ENCODE measurements around the gene STX10.
A peak's percentile ranks its signal among the peaks of the same experiment; 100 is the strongest.
"Not testable (repeated sequence)": the region's sequence is repeated elsewhere in the genome, so short reads cannot be mapped to it uniquely, and the experiment has no call there.

The STX10 gene

GRCh38 chr19:13155472-13156359, 5.5 kb upstream of the STX10 start:
- DNase-seq (ENCODE audit: insufficient read length, low spot score) (peak; percentile 57), FAIRE-seq (no peak)

GRCh38 chr19:13154911-13155471, 4.8 kb upstream of the STX10 start:
- 0 out of 2 replicates have a peak, but pooled peaks have one; percentile 13 for TF ChIP-seq POLR2A (IDR thresholded peaks at IDR 0.05; ENCODE audit: low read depth, low read length)
- FAIRE-seq: no peak
- DNase-seq (ENCODE audit: insufficient read length, low spot score): peak; percentile 35

More at GRCh38 chr19:13155472-13156359, 5.5 kb upstream of the STX10 start:
- peak; percentile 23; the same call in 1 of the 2 replicates for TF ChIP-seq POLR2A (IDR thresholded peaks at IDR 0.05; ENCODE audit: low read depth, low read length)

GRCh38 chr19:13154241-13154778, 4.1 kb upstream of the STX10 start:
- no peak for DNase-seq (ENCODE audit: insufficient read length, low spot score)
- peak; percentile 47 for TF ChIP-seq POLR2A (IDR thresholded peaks at IDR 0.05; ENCODE audit: low read depth, low read length)
- FAIRE-seq: no peak

GRCh38 chr19:13153569-13154240, 3.5 kb upstream of the STX10 start:
- no peak for FAIRE-seq
- DNase-seq (ENCODE audit: insufficient read length, low spot score): no peak
- no peak; the same call in 1 of the 2 replicates for TF ChIP-seq POLR2A (IDR thresholded peaks at IDR 0.05; ENCODE audit: low read depth, low read length)

- TF ChIP-seq POLR2A (IDR thresholded peaks at IDR 0.05; ENCODE audit: low read depth, low read length): peak; percentile 100
- FAIRE-seq (no peak), DNase-seq (ENCODE audit: insufficient read length, low spot score) (peak; percentile 69)
These were observed 2.9 kb upstream of the STX10 start for GRCh38 chr19:13152974-13153568.

GRCh38 chr19:13152356-13152973, 2.3 kb upstream of the STX10 start:
- DNase-seq (ENCODE audit: insufficient read length, low spot score) (no peak), FAIRE-seq (no peak)
- TF ChIP-seq POLR2A (IDR thresholded peaks at IDR 0.05; ENCODE audit: low read depth, low read length): no peak

GRCh38 chr19:13151605-13152355, 1.6 kb upstream of the STX10 start:
- peak; percentile 89 for TF ChIP-seq POLR2A (IDR thresholded peaks at IDR 0.05; ENCODE audit: low read depth, low read length)
- DNase-seq (ENCODE audit: insufficient read length, low spot score) (peak; percentile 93), FAIRE-seq (no peak)

GRCh38 chr19:13150931-13151604, 893 bp upstream of the STX10 start:
- TF ChIP-seq POLR2A (IDR thresholded peaks at IDR 0.05; ENCODE audit: low read depth, low read length): peak; percentile 30; the same call in 1 of the 2 replicates
- DNase-seq (ENCODE audit: insufficient read length, low spot score) (no peak), FAIRE-seq (no peak)

GRCh38 chr19:13149628-13150186, 468 bp downstream of the STX10 start:
- TF ChIP-seq POLR2A (IDR thresholded peaks at IDR 0.05; ENCODE audit: low read depth, low read length): 0 out of 2 replicates have a peak, but pooled peaks have one; percentile 33
- DNase-seq (ENCODE audit: insufficient read length, low spot score) (peak; percentile 52), FAIRE-seq (no peak)

GRCh38 chr19:13149173-13149627, 975 bp downstream of the STX10 start:
- not testable (repeated sequence) for FAIRE-seq

GRCh38 chr19:13146763-13147563, 3.2 kb downstream of the STX10 start:
- TF ChIP-seq POLR2A (IDR thresholded peaks at IDR 0.05; ENCODE audit: low read depth, low read length): no peak
- DNase-seq (ENCODE audit: insufficient read length, low spot score) (no peak), FAIRE-seq (no peak)

More at GRCh38 chr19:13149173-13149627, 975 bp downstream of the STX10 start:
- not testable (repeated sequence) for DNase-seq (ENCODE audit: insufficient read length, low spot score)

Measured in H54 (cell line).